ENCODE measurements around the gene NCKAP5L.
"Not testable (repeated sequence)": the region's sequence is repeated elsewhere in the genome, so short reads cannot be mapped to it uniquely, and the experiment has no call there.

The NCKAP5L gene

GRCh38 chr12:49865109-49865781 is 37.0 kb upstream of the NCKAP5L start:
- H3K9ac ChIP-seq (ENCODE audit: low read depth in 1 of 2, low read length in 2 of 2), result no peak overlapping the region
- H3K4me1 ChIP-seq (ENCODE audit: control insufficient read depth in 1 of 2, insufficient read depth in 2 of 2, low read length in 2 of 2), result peaks cover 8 to 23% of the 10 kb centered on the region in 2 donors
- H3K27ac ChIP-seq (ENCODE audit: low read depth, low read length), result no peak overlapping the region
- H3K36me3 ChIP-seq (ENCODE audit: control insufficient read depth in 1 of 2, insufficient read depth in 2 of 2, low read length in 2 of 2), result no peaks in the 10 kb centered on the region
- no peaks in the 10 kb centered on the region for H3K9me3 ChIP-seq (ENCODE audit: control insufficient read depth in 1 of 2, low read length in 2 of 2)
- H3K27me3 ChIP-seq (ENCODE audit: control insufficient read depth in 1 of 2, insufficient read depth in 2 of 2, low read length in 2 of 2), result no peaks in the 10 kb centered on the region
- no peak overlapping the region for H3K4me3 ChIP-seq (ENCODE audit: low read depth in 1 of 2, low read length in 2 of 2)

GRCh38 chr12:49864798-49865090 is 36.5 kb upstream of the NCKAP5L start:
- Histone ChIP-seq H3K4me3 (ENCODE audit: low read depth in 1 of 2, low read length in 2 of 2) (no peak overlapping the region), H3K9me3 (ENCODE audit: control insufficient read depth in 1 of 2, low read length in 2 of 2) (no peaks in the 10 kb centered on the region), H3K9ac (ENCODE audit: low read depth in 1 of 2, low read length in 2 of 2) (no peak overlapping the region), H3K27ac (ENCODE audit: low read depth, low read length) (no peak overlapping the region), H3K36me3 (ENCODE audit: control insufficient read depth in 1 of 2, insufficient read depth in 2 of 2, low read length in 2 of 2) (no peaks in the 10 kb centered on the region), H3K27me3 (ENCODE audit: control insufficient read depth in 1 of 2, insufficient read depth in 2 of 2, low read length in 2 of 2) (no peaks in the 10 kb centered on the region), H3K4me1 (ENCODE audit: control insufficient read depth in 1 of 2, insufficient read depth in 2 of 2, low read length in 2 of 2) (peaks cover 8 to 23% of the 10 kb centered on the region in 2 donors)

- Histone ChIP-seq H3K27ac (ENCODE audit: low read depth, low read length) (no peak overlapping the region), H3K36me3 (ENCODE audit: control insufficient read depth in 1 of 2, insufficient read depth in 2 of 2, low read length in 2 of 2) (no peaks in the 10 kb centered on the region), H3K4me1 (ENCODE audit: control insufficient read depth in 1 of 2, insufficient read depth in 2 of 2, low read length in 2 of 2) (peaks cover 8 to 21% of the 10 kb centered on the region in 2 donors), H3K27me3 (ENCODE audit: control insufficient read depth in 1 of 2, insufficient read depth in 2 of 2, low read length in 2 of 2) (no peaks in the 10 kb centered on the region), H3K4me3 (ENCODE audit: low read depth in 1 of 2, low read length in 2 of 2) (no peak overlapping the region), H3K9me3 (ENCODE audit: control insufficient read depth in 1 of 2, low read length in 2 of 2) (no peaks in the 10 kb centered on the region), H3K9ac (ENCODE audit: low read depth in 1 of 2, low read length in 2 of 2) (no peak overlapping the region)
These were observed 36.0 kb upstream of the NCKAP5L start for GRCh38 chr12:49863946-49864797.

- H3K27me3 ChIP-seq (ENCODE audit: control insufficient read depth in 1 of 2, insufficient read depth in 2 of 2, low read length in 2 of 2); H3K4me3 ChIP-seq (ENCODE audit: low read depth in 1 of 2, low read length in 2 of 2); H3K36me3 ChIP-seq (ENCODE audit: control insufficient read depth in 1 of 2, insufficient read depth in 2 of 2, low read length in 2 of 2); H3K9ac ChIP-seq (ENCODE audit: low read depth in 1 of 2, low read length in 2 of 2); H3K27ac ChIP-seq (ENCODE audit: low read depth, low read length); H3K9me3 ChIP-seq (ENCODE audit: control insufficient read depth in 1 of 2, low read length in 2 of 2); H3K4me1 ChIP-seq (ENCODE audit: control insufficient read depth in 1 of 2, insufficient read depth in 2 of 2, low read length in 2 of 2): not testable (repeated sequence)
These were observed 32.7 kb upstream of the NCKAP5L start for GRCh38 chr12:49860921-49861320.

- not testable (repeated sequence) for H3K4me1 ChIP-seq (ENCODE audit: control insufficient read depth in 1 of 2, insufficient read depth in 2 of 2, low read length in 2 of 2); H3K9ac ChIP-seq (ENCODE audit: low read depth in 1 of 2, low read length in 2 of 2); H3K9me3 ChIP-seq (ENCODE audit: control insufficient read depth in 1 of 2, low read length in 2 of 2); H3K27ac ChIP-seq (ENCODE audit: low read depth, low read length); H3K36me3 ChIP-seq (ENCODE audit: control insufficient read depth in 1 of 2, insufficient read depth in 2 of 2, low read length in 2 of 2); H3K4me3 ChIP-seq (ENCODE audit: low read depth in 1 of 2, low read length in 2 of 2); H3K27me3 ChIP-seq (ENCODE audit: control insufficient read depth in 1 of 2, insufficient read depth in 2 of 2, low read length in 2 of 2)
These were observed 27.7 kb upstream of the NCKAP5L start for GRCh38 chr12:49855890-49856289.

GRCh38 chr12:49854976-49855375 is 26.8 kb upstream of the NCKAP5L start:
- Histone ChIP-seq H3K4me3 (ENCODE audit: low read depth in 1 of 2, low read length in 2 of 2) (no peak overlapping the region), H3K27me3 (ENCODE audit: control insufficient read depth in 1 of 2, insufficient read depth in 2 of 2, low read length in 2 of 2) (no peaks in the 10 kb centered on the region), H3K9me3 (ENCODE audit: control insufficient read depth in 1 of 2, low read length in 2 of 2) (no peaks in the 10 kb centered on the region), H3K9ac (ENCODE audit: low read depth in 1 of 2, low read length in 2 of 2) (no peak overlapping the region), H3K4me1 (ENCODE audit: control insufficient read depth in 1 of 2, insufficient read depth in 2 of 2, low read length in 2 of 2) (no peaks in the 10 kb centered on the region), H3K36me3 (ENCODE audit: control insufficient read depth in 1 of 2, insufficient read depth in 2 of 2, low read length in 2 of 2) (no peaks in the 10 kb centered on the region), H3K27ac (ENCODE audit: low read depth, low read length) (no peak overlapping the region)

GRCh38 chr12:49853671-49854070 is 25.5 kb upstream of the NCKAP5L start:
- Histone ChIP-seq H3K36me3 (ENCODE audit: control insufficient read depth in 1 of 2, insufficient read depth in 2 of 2, low read length in 2 of 2) (no peaks in the 10 kb centered on the region), H3K4me1 (ENCODE audit: control insufficient read depth in 1 of 2, insufficient read depth in 2 of 2, low read length in 2 of 2) (no peaks in the 10 kb centered on the region), H3K4me3 (ENCODE audit: low read depth in 1 of 2, low read length in 2 of 2) (no peak overlapping the region), H3K27me3 (ENCODE audit: control insufficient read depth in 1 of 2, insufficient read depth in 2 of 2, low read length in 2 of 2) (peaks cover 0 to 6% of the 10 kb centered on the region in 2 donors), H3K9ac (ENCODE audit: low read depth in 1 of 2, low read length in 2 of 2) (no peak overlapping the region), H3K27ac (ENCODE audit: low read depth, low read length) (no peak overlapping the region), H3K9me3 (ENCODE audit: control insufficient read depth in 1 of 2, low read length in 2 of 2) (no peaks in the 10 kb centered on the region)

- Histone ChIP-seq H3K4me3 (ENCODE audit: low read depth in 1 of 2, low read length in 2 of 2) (no peak overlapping the region), H3K9me3 (ENCODE audit: control insufficient read depth in 1 of 2, low read length in 2 of 2) (no peaks in the 10 kb centered on the region), H3K36me3 (ENCODE audit: control insufficient read depth in 1 of 2, insufficient read depth in 2 of 2, low read length in 2 of 2) (no peaks in the 10 kb centered on the region), H3K27ac (ENCODE audit: low read depth, low read length) (no peak overlapping the region), H3K9ac (ENCODE audit: low read depth in 1 of 2, low read length in 2 of 2) (no peak overlapping the region), H3K27me3 (ENCODE audit: control insufficient read depth in 1 of 2, insufficient read depth in 2 of 2, low read length in 2 of 2) (peaks cover 5 to 11% of the 10 kb centered on the region in 2 donors), H3K4me1 (ENCODE audit: control insufficient read depth in 1 of 2, insufficient read depth in 2 of 2, low read length in 2 of 2) (peaks cover 5 to 6% of the 10 kb centered on the region in 2 donors)
These were observed 18.9 kb upstream of the NCKAP5L start for GRCh38 chr12:49847161-49847560.

GRCh38 chr12:49846032-49846431 is 17.8 kb upstream of the NCKAP5L start:
- Histone ChIP-seq H3K36me3 (ENCODE audit: control insufficient read depth in 1 of 2, insufficient read depth in 2 of 2, low read length in 2 of 2) (no peaks in the 10 kb centered on the region), H3K27ac (ENCODE audit: low read depth, low read length) (no peak overlapping the region), H3K27me3 (ENCODE audit: control insufficient read depth in 1 of 2, insufficient read depth in 2 of 2, low read length in 2 of 2) (peaks cover 5 to 11% of the 10 kb centered on the region in 2 donors), H3K9me3 (ENCODE audit: control insufficient read depth in 1 of 2, low read length in 2 of 2) (no peaks in the 10 kb centered on the region), H3K9ac (ENCODE audit: low read depth in 1 of 2, low read length in 2 of 2) (no peak overlapping the region), H3K4me3 (ENCODE audit: low read depth in 1 of 2, low read length in 2 of 2) (no peak overlapping the region), H3K4me1 (ENCODE audit: control insufficient read depth in 1 of 2, insufficient read depth in 2 of 2, low read length in 2 of 2) (peaks cover 11 to 13% of the 10 kb centered on the region in 2 donors)

GRCh38 chr12:49843876-49844437 is 15.7 kb upstream of the NCKAP5L start:
- peaks cover 5 to 7% of the 10 kb centered on the region in 2 donors for H3K27me3 ChIP-seq (ENCODE audit: control insufficient read depth in 1 of 2, insufficient read depth in 2 of 2, low read length in 2 of 2)
- H3K27ac ChIP-seq (ENCODE audit: low read depth, low read length), result no peak overlapping the region
- H3K4me3 ChIP-seq (ENCODE audit: low read depth in 1 of 2, low read length in 2 of 2), result no peak overlapping the region
- H3K36me3 ChIP-seq (ENCODE audit: control insufficient read depth in 1 of 2, insufficient read depth in 2 of 2, low read length in 2 of 2), result no peaks in the 10 kb centered on the region
- no peak overlapping the region for H3K9ac ChIP-seq (ENCODE audit: low read depth in 1 of 2, low read length in 2 of 2)
- H3K4me1 ChIP-seq (ENCODE audit: control insufficient read depth in 1 of 2, insufficient read depth in 2 of 2, low read length in 2 of 2), result peaks cover 11 to 13% of the 10 kb centered on the region in 2 donors
- no peaks in the 10 kb centered on the region for H3K9me3 ChIP-seq (ENCODE audit: control insufficient read depth in 1 of 2, low read length in 2 of 2)

All from duodenal mucosa (tissue), 2 donors.